ES-I3 (cell line): ENCODE measurements around the gene TYW1B.
"Not testable (repeated sequence)": the region's sequence is repeated elsewhere in the genome, so short reads cannot be mapped to it uniquely, and the experiment has no call there.

Experiments used
- H3K36me3 ChIP-seq: 2 replicates; pipeline ENCODE4 v1.6.1; 2013; ENCODE audit warnings: mild to moderate bottlenecking, low read length, control low read depth, moderate library complexity; ENCODE audit not compliant: insufficient read depth
- H3K4me1 ChIP-seq: 2 replicates; pipeline ENCODE4 v1.6.1; 2013; ENCODE audit warnings: mild to moderate bottlenecking, control low read depth, low read length; ENCODE audit not compliant: insufficient read depth
- H3K9ac ChIP-seq: 2 replicates; pipeline ENCODE4 v1.6.1; 2013; ENCODE audit warnings: low read depth, mild to moderate bottlenecking, low read length, moderate library complexity
- H3K9me3 ChIP-seq: 2 replicates; pipeline ENCODE4 v1.6.1; 2013; ENCODE audit warnings: mild to moderate bottlenecking, low read length, moderate library complexity; ENCODE audit not compliant: control insufficient read depth, insufficient read depth

The TYW1B gene

DNA sequence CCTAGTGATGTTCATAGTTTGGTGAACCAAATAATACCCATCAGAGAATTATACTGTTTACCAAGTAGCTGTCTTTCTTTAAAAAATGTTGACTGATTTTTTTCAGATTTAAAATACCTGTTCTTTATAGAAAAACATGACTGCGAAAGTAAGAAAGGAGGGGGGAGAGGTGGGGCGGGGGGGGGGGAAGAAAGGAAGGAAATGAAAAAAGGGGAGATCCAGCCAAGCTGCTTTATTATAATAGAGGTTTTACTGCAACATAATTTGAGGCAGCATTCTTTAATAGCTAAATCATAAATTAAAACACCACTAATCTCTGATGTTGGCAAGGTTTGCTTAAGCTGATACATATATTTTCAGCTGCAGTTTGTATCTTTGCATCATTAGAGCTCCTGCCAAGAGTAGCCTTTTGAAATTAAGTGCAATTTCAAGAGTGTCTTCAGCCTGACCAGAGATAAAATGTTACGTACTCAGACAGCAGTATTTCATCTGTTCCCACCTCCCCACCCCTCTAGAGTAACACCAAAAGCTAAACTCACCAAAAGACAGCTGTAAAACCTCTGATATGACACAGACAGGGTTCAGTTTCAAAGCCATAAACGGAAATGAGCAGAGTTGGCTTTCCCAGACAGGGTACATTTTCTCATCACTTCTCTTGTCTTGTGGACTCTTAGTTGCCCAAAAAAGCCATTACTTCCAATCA lies 202.1 kb downstream of the TYW1B start:
- H3K4me1 ChIP-seq, result peaks cover 11% of the 10 kb centered on the region
- H3K9me3 ChIP-seq, H3K9ac ChIP-seq, H3K36me3 ChIP-seq: not testable (repeated sequence)

- no peak overlapping the region for H3K9ac ChIP-seq
- no peaks in the 10 kb centered on the region for H3K9me3 ChIP-seq
- H3K36me3 ChIP-seq, result no peaks in the 10 kb centered on the region
- H3K4me1 ChIP-seq, result peaks cover 11% of the 10 kb centered on the region
Measured at GRCh38 chr7:72622532-72622931, 205.5 kb downstream of the TYW1B start.

GRCh38 chr7:72621761-72622187 lies 206.2 kb downstream of the TYW1B start:
- not testable (repeated sequence) for H3K36me3 ChIP-seq, H3K9ac ChIP-seq, H3K9me3 ChIP-seq
- peaks cover 11% of the 10 kb centered on the region for H3K4me1 ChIP-seq

GRCh38 chr7:72620923-72621322 lies 207.1 kb downstream of the TYW1B start:
- not testable (repeated sequence) for H3K9me3 ChIP-seq, H3K9ac ChIP-seq, H3K36me3 ChIP-seq
- H3K4me1 ChIP-seq, result peaks cover 11% of the 10 kb centered on the region

- not testable (repeated sequence) for H3K9me3 ChIP-seq, H3K36me3 ChIP-seq, H3K9ac ChIP-seq
- peaks cover 11% of the 10 kb centered on the region for H3K4me1 ChIP-seq
Measured at GRCh38 chr7:72618435-72619180, 209.4 kb downstream of the TYW1B start.

DNA sequence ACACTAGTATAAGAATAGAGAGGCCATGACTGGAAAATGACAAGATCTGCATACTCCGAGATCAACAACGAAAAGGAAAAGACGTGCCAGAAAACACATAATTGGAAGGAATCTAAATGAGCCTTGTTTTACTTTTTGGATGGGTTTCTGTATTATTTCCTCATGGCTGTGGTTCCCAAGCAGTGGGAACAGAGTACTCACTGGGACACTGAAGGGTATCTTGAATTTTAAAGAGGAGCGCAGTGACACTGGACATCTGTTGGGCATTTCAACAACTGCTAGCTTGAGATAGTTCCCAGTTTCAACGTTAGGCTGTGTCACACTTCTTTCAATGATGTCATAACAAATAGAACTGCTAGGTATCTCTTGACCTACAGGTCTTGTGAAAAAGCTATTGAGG lies 218.2 kb downstream of the TYW1B start:
- H3K36me3 ChIP-seq, H3K9me3 ChIP-seq, H3K9ac ChIP-seq, H3K4me1 ChIP-seq: not testable (repeated sequence)

- H3K9me3 ChIP-seq, H3K36me3 ChIP-seq, H3K4me1 ChIP-seq, H3K9ac ChIP-seq: not testable (repeated sequence)
Measured at GRCh38 chr7:72607988-72608387, 220.0 kb downstream of the TYW1B start.

- not testable (repeated sequence) for H3K36me3 ChIP-seq, H3K9me3 ChIP-seq
Measured at GRCh38 chr7:72605863-72606431, 222.1 kb downstream of the TYW1B start.

GRCh38 chr7:72604771-72605611 lies 223.0 kb downstream of the TYW1B start:
- H3K4me1 ChIP-seq, H3K9me3 ChIP-seq, H3K9ac ChIP-seq, H3K36me3 ChIP-seq: not testable (repeated sequence)

More at GRCh38 chr7:72605863-72606431, 222.1 kb downstream of the TYW1B start:
- H3K4me1 ChIP-seq, H3K9ac ChIP-seq: not testable (repeated sequence)

DNA sequence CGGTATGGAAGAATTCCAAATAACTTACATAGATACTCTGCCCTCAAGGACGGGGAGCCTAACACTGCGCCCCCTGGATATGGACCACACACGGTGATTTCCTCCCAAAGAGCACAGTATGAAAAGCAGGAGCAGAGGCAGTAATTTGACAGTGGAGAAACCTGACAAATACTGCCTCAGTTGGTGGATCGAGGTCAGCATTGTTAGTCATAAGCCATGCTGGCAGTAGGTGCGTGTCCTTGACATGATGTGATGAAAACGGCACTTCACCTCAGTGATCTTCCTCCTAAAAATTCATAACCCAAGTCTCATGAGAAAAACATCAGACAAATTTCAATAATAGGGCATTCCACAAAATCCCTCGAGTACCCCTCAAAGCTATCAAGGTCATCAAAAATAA lies 224.5 kb downstream of the TYW1B start:
- H3K9me3 ChIP-seq, H3K9ac ChIP-seq, H3K4me1 ChIP-seq: not testable (repeated sequence)

GRCh38 chr7:72603073-72603472 lies 224.9 kb downstream of the TYW1B start:
- H3K9me3 ChIP-seq, result no peaks in the 10 kb centered on the region
- no peaks in the 10 kb centered on the region for H3K4me1 ChIP-seq
- H3K9ac ChIP-seq, result no peak overlapping the region
- no peaks in the 10 kb centered on the region for H3K36me3 ChIP-seq

More for the DNA sequence above, 224.5 kb downstream of the TYW1B start:
- H3K36me3 ChIP-seq, result not testable (repeated sequence)

GRCh38 chr7:72601683-72602082 lies 226.3 kb downstream of the TYW1B start:
- not testable (repeated sequence) for H3K9ac ChIP-seq, H3K4me1 ChIP-seq, H3K36me3 ChIP-seq, H3K9me3 ChIP-seq

GRCh38 chr7:72590023-72590422 lies 238.0 kb downstream of the TYW1B start:
- not testable (repeated sequence) for H3K9me3 ChIP-seq

DNA sequence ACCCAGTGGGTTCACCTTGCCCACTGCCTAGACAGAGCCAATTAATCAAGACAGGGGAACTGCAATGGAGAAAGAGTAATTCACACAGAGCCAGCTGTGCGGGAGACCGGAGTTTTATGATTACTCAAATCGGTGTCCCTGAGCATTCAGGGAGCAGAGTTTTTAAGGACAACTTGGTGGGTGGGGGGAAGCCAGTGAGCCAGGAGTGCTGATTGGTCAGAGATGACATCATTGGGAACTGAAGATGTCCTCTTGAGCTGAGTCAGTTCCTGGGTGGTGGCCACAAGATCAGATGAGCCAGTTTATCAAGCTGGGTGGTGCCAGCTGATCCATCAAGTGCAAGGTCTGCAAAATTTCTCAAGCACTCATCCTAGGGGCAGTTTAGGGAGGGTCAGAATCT lies 240.7 kb downstream of the TYW1B start:
- H3K9ac ChIP-seq, H3K4me1 ChIP-seq, H3K36me3 ChIP-seq, H3K9me3 ChIP-seq: not testable (repeated sequence)

More at GRCh38 chr7:72590023-72590422, 238.0 kb downstream of the TYW1B start:
- H3K4me1 ChIP-seq, H3K9ac ChIP-seq, H3K36me3 ChIP-seq: not testable (repeated sequence)
